Measurements from ENCODE around the gene ST7. TPM values are rescaled to one million over a fixed set of nuclear protein-coding genes. Genes with fewer than 3 reads are reported as not detected.

The ST7 gene
- polyA plus RNA-seq, 1 donor (not counting 4 experiments of a cell fraction or from before 2014, with no cell fraction given) = 16.9 TPM

DNA sequence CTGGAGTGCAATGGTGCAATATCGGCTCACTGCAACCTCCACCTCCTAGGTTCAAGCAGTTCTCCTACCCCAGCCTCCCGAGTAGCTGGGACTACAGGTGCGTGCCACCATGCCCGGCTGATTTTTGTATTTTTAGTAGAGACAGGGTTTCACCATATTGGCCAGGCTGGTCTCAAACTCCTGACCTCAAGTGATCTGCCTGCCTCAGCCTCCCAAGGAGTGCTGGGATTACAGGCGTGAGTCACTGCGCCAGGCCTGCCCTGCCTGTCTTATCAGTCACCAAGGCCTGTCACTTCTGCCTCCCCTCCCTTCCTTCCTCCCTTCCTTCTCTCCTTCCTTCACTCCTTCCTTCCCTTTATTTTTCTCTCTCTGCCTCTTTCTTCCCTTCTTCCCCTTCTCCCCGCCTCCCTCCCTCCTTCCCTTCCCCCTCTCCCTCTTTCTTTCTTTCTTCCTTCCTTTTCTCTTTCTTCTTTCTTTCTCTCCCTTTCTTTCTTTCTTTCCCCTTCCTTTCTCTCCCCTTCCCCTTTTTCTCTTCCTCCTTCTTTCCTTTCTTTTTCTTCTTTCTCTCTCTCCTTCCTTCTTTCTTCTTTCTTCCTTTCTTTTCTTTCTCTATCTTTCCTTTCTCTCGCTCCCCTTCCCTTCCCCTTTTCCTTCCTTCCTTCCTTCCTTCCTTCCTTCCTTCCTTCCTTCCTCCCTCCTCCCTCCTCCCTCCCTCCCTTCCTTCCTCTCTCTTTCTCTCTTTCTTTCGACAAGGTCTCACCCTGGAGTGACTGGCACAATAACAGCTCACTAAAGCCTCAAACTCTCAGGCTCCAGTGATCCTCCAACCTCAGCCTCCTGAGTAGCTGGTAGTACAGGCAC lies 3.1 kb upstream of the ST7 start:
- dilution Hi-C loops (cut with MboI; ENCODE audit: extremely low pct_ligation_motif_present, low sequenced_read_pairs) = no loop called here
- no peak overlapping the region for H3K4me3 ChIP-seq (ENCODE audit: control insufficient read depth in 2 of 3, extremely low read depth in 1 of 3, insufficient read depth in 2 of 3, low read depth in 1 of 3, low read length in 3 of 3)
- no peak overlapping the region for H3K27ac ChIP-seq (ENCODE audit: control insufficient read depth, insufficient read depth, low read length)
- peaks cover 10% of the 10 kb centered on the region for H3K4me1 ChIP-seq (ENCODE audit: control insufficient read depth, extremely low read depth, insufficient read depth, low read length)
- no peaks in the 10 kb centered on the region for H3K9me1 ChIP-seq (ENCODE audit: control insufficient read depth, extremely low read depth, insufficient read depth, low read length)
- DNase-seq (ENCODE audit: low read depth, low spot score) (no peak), FAIRE-seq (no peak)
- no peak overlapping the region for H2AFZ ChIP-seq (ENCODE audit: control insufficient read depth, low read length)
- peaks cover 9% of the 10 kb centered on the region for H3K79me2 ChIP-seq (ENCODE audit: control insufficient read depth, insufficient read depth, low read length)
- H3K9me3 ChIP-seq (ENCODE audit: control insufficient read depth, low read depth, low read length) = no peaks in the 10 kb centered on the region
- no peak overlapping the region for H3K4me2 ChIP-seq (ENCODE audit: control insufficient read depth, extremely low read depth, insufficient read depth, low read depth, low read length)
- no peaks in the 10 kb centered on the region for H3K27me3 ChIP-seq (ENCODE audit: control insufficient read depth, extremely low read depth, insufficient read depth, low read length)
- no peaks in the 10 kb centered on the region for H3K36me3 ChIP-seq (ENCODE audit: control insufficient read depth in 2 of 2, extremely low read depth in 1 of 2, insufficient read depth in 2 of 2, low read length in 2 of 2)
- H3K9ac ChIP-seq (ENCODE audit: control insufficient read depth, extremely low read depth, insufficient read depth, low read length) = no peak overlapping the region
- H4K20me1 ChIP-seq (ENCODE audit: control insufficient read depth, extremely low read depth, insufficient read depth, low read length) = no peaks in the 10 kb centered on the region
- TF ChIP-seq, protein P1, sequence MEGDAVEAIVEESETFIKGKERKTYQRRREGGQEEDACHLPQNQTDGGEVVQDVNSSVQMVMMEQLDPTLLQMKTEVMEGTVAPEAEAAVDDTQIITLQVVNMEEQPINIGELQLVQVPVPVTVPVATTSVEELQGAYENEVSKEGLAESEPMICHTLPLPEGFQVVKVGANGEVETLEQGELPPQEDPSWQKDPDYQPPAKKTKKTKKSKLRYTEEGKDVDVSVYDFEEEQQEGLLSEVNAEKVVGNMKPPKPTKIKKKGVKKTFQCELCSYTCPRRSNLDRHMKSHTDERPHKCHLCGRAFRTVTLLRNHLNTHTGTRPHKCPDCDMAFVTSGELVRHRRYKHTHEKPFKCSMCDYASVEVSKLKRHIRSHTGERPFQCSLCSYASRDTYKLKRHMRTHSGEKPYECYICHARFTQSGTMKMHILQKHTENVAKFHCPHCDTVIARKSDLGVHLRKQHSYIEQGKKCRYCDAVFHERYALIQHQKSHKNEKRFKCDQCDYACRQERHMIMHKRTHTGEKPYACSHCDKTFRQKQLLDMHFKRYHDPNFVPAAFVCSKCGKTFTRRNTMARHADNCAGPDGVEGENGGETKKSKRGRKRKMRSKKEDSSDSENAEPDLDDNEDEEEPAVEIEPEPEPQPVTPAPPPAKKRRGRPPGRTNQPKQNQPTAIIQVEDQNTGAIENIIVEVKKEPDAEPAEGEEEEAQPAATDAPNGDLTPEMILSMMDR (optimal IDR thresholded peaks at IDR 0.05 in 1 of 3, IDR thresholded peaks at IDR 0.05 in 1 of 3, conservative IDR thresholded peaks at IDR 0.05 in 1 of 3; ENCODE audit: extremely low read depth in 1 of 3, insufficient read depth in 2 of 3, low read length in 3 of 3) = no peak
- TF ChIP-seq EZH2 (IDR thresholded peaks at IDR 0.05; ENCODE audit: low read length) = no peak

DNA sequence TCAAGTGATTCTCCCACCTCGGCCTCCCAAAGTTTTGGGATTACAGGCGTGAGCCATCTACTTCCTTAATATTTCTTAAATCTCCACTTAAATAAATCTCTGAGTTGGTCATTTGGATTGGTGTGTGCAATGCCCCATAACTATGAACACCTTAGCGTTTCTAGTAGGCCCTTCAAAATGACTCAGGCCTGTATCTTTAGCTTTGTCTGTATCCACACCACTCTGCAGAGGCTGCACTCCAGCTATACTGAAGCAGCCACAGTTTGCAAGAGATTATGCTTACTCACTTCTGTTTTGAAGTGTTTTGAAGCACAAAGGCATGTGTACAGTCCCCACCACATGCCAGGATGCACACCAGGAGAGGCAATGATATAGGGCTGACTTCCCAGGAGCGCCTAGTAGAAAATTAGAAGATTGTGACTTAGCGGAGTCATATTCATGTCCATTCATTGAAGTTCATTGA lies 2.4 kb upstream of the ST7 start:
- H3K9me3 ChIP-seq (ENCODE audit: control insufficient read depth, low read depth, low read length) = no peaks in the 10 kb centered on the region
- no peaks in the 10 kb centered on the region for H3K36me3 ChIP-seq (ENCODE audit: control insufficient read depth in 2 of 2, extremely low read depth in 1 of 2, insufficient read depth in 2 of 2, low read length in 2 of 2)
- no peak overlapping the region for H2AFZ ChIP-seq (ENCODE audit: control insufficient read depth, low read length)
- peaks cover 11% of the 10 kb centered on the region for H3K4me1 ChIP-seq (ENCODE audit: control insufficient read depth, extremely low read depth, insufficient read depth, low read length)
- H3K9me1 ChIP-seq (ENCODE audit: control insufficient read depth, extremely low read depth, insufficient read depth, low read length) = no peaks in the 10 kb centered on the region
- DNase-seq (ENCODE audit: low read depth, low spot score) (no peak), FAIRE-seq (no peak)
- H4K20me1 ChIP-seq (ENCODE audit: control insufficient read depth, extremely low read depth, insufficient read depth, low read length) = no peaks in the 10 kb centered on the region
- H3K27me3 ChIP-seq (ENCODE audit: control insufficient read depth, extremely low read depth, insufficient read depth, low read length) = no peaks in the 10 kb centered on the region
- no peak overlapping the region for H3K27ac ChIP-seq (ENCODE audit: control insufficient read depth, insufficient read depth, low read length)
- dilution Hi-C loops (cut with MboI; ENCODE audit: extremely low pct_ligation_motif_present, low sequenced_read_pairs) = no loop called here
- H3K9ac ChIP-seq (ENCODE audit: control insufficient read depth, extremely low read depth, insufficient read depth, low read length) = no peak overlapping the region
- TF ChIP-seq, protein P1 (optimal IDR thresholded peaks at IDR 0.05 in 1 of 3, IDR thresholded peaks at IDR 0.05 in 1 of 3, conservative IDR thresholded peaks at IDR 0.05 in 1 of 3; ENCODE audit: extremely low read depth in 1 of 3, insufficient read depth in 2 of 3, low read length in 3 of 3) = no peak
- TF ChIP-seq EZH2 (IDR thresholded peaks at IDR 0.05; ENCODE audit: low read length) = no peak
- H3K79me2 ChIP-seq (ENCODE audit: control insufficient read depth, insufficient read depth, low read length) = peaks cover 12% of the 10 kb centered on the region
- H3K4me3 ChIP-seq (ENCODE audit: control insufficient read depth in 2 of 3, extremely low read depth in 1 of 3, insufficient read depth in 2 of 3, low read depth in 1 of 3, low read length in 3 of 3) = no peak overlapping the region
- H3K4me2 ChIP-seq (ENCODE audit: control insufficient read depth, extremely low read depth, insufficient read depth, low read depth, low read length) = no peak overlapping the region
